PC-9 (cell line): Measurements from ENCODE around the gene OSBPL2. TPM values are rescaled to one million over a fixed set of nuclear protein-coding genes. Genes with fewer than 3 reads are reported as not detected.

Experiments used
- BruUV-seq: library from RNA; stranded (reverse); fragments of 400-500 nt; replicated peaks from 2 replicates; lab custom pipeline; 2021; lab: Mats Ljungman, UMichigan
- CTCF ChIA-PET: fragments of 300-600 bp; sonication (Branson Sonifier 250); formaldehyde crosslinking; loops from one replicate; lab custom pipeline; 2022; ENCODE audit warnings: antibody characterized with exemption; lab: Charles Lee
- POLR2A ChIA-PET: fragments of 300-600 bp; sonication (Branson Sonifier 250); formaldehyde crosslinking; loops from one replicate; lab custom pipeline; 2022; ENCODE audit warnings: antibody characterized with exemption; ENCODE audit not compliant: unreplicated experiment; lab: Charles Lee
- DNase-seq, 2 experiments: peaks; one replicate each; pipeline versions ENCODE4 v3.0.0 to v3.0.0-alpha.2; 2015 to 2022; ENCODE audit warnings: mixed read lengths in 1 of 2
- H2AFZ ChIP-seq: fragments of 200-600 bp; sonication (generic); 2 replicates; pipeline ENCODE4 v1.8.1; 2017; ENCODE audit warnings: antibody characterized with exemption
- H3F3A ChIP-seq: fragments of 200-600 bp; sonication (generic); 2 replicates; pipeline ENCODE4 v1.8.1; 2017; ENCODE audit warnings: antibody characterized with exemption, mild to moderate bottlenecking, low read depth; ENCODE audit not compliant: insufficient read depth
- H3K27ac ChIP-seq: fragments of 200-600 bp; sonication (generic); 2 replicates; pipeline ENCODE4 v1.6.1; 2016; ENCODE audit warnings: mixed run types
- H3K27me3 ChIP-seq: fragments of 200-600 bp; sonication (generic); 2 replicates; pipeline ENCODE4 v1.6.1; 2016; ENCODE audit warnings: low read depth, mixed run types; ENCODE audit not compliant: insufficient read depth
- H3K36me3 ChIP-seq: fragments of 200-600 bp; sonication (generic); 2 replicates; pipeline ENCODE4 v1.6.1; 2016; ENCODE audit warnings: low read depth, mixed run types
- H3K4me1 ChIP-seq: fragments of 200-600 bp; sonication (generic); replicated peaks from 2 replicates; pipeline ENCODE4 v1.6.1; 2016; ENCODE audit warnings: mixed run types; ENCODE audit not compliant: insufficient read depth
- H3K4me2 ChIP-seq: fragments of 200-600 bp; sonication (generic); 2 replicates; pipeline ENCODE4 v1.6.1; 2017; ENCODE audit warnings: mixed run types
- H3K4me3 ChIP-seq: fragments of 200-600 bp; sonication (generic); 2 replicates; pipeline ENCODE4 v1.6.1; 2016; ENCODE audit warnings: mixed run types
- H3K79me2 ChIP-seq: fragments of 200-600 bp; sonication (generic); 2 replicates; pipeline ENCODE4 v1.6.1; 2017; ENCODE audit warnings: low read depth, mixed run types
- H3K9me2 ChIP-seq: fragments of 200-600 bp; sonication (generic); 2 replicates; pipeline ENCODE4 v1.8.1; 2017; ENCODE audit warnings: mild to moderate bottlenecking; ENCODE audit not compliant: insufficient read depth
- H3K9me3 ChIP-seq: fragments of 200-600 bp; sonication (generic); 2 replicates; pipeline ENCODE4 v1.8.1; 2016; ENCODE audit warnings: low read depth; ENCODE audit not compliant: insufficient read depth
- H4K20me1 ChIP-seq: fragments of 200-600 bp; sonication (generic); 2 replicates; pipeline ENCODE4 v1.8.1; 2017; ENCODE audit not compliant: insufficient read depth
- CTCF ChIP-seq: fragments of 200-600 bp; sonication (generic); conservative IDR thresholded peaks from 2 replicates; pipeline ENCODE4 v1.6.1; 2017; ENCODE audit warnings: mixed run types, antibody characterized with exemption, mild to moderate bottlenecking, moderate library complexity
- EZH2 ChIP-seq: fragments of 200-600 bp; sonication (generic); IDR thresholded peaks from 2 replicates; pipeline ENCODE4 v1.8.0; 2017; ENCODE audit warnings: antibody characterized with exemption, low read depth
- intact Hi-C: fragments of 100-400 bp; cut with micrococcal nuclease; formaldehyde crosslinking; loops from one replicate; pipeline ENCODE4 v1.10.0; 2022; ENCODE audit not compliant: unreplicated experiment
- total RNA-seq: library from RNA; stranded (reverse); gene quantifications from 2 replicates; pipeline ENCODE4 v1.2.3, GENCODE V29; 2021

Gene OSBPL2
- total RNA-seq, 1 experiment from 2014 or later: 84.8 TPM

- intact Hi-C loops: no loop called here
- TF ChIP-seq EZH2 (no peak), CTCF (no peak)
- H3K4me1 ChIP-seq: no peaks in the 10 kb centered on the region
- no peaks in the 10 kb centered on the region for H3K9me2 ChIP-seq
- H3K79me2 ChIP-seq: no peaks in the 10 kb centered on the region
- POLR2A ChIA-PET: no interaction called here
- H2AFZ ChIP-seq: no peak overlapping the region
- H3K9me3 ChIP-seq: no peaks in the 10 kb centered on the region
- no peak overlapping the region for H3K4me3 ChIP-seq
- no TSS peak for BruUV-seq
- DNase-seq: no peak
- peaks cover 10% of the 10 kb centered on the region; the same call in 1 of the 2 replicates for H4K20me1 ChIP-seq
- H3F3A ChIP-seq: peaks cover 9% of the 10 kb centered on the region
- CTCF ChIA-PET: interaction anchor here (0.6 kb wide), 1 partner anchor 206 kb away, joined by 8 read pairs; no protein-coding TSS in a partner anchor
- H3K27ac ChIP-seq: no peak overlapping the region
- no peak overlapping the region for H3K4me2 ChIP-seq
- no peaks in the 10 kb centered on the region for H3K36me3 ChIP-seq
- H3K27me3 ChIP-seq: peaks cover 81% of the 10 kb centered on the region
These were observed 21.4 kb upstream of the OSBPL2 start for GRCh38 chr20:62216636-62217566.

GRCh38 chr20:62217913-62218773 lies 20.2 kb upstream of the OSBPL2 start:
- Histone ChIP-seq H3F3A (peaks cover 9% of the 10 kb centered on the region), H3K4me3 (no peak overlapping the region), H3K4me2 (no peak overlapping the region), H3K27ac (no peak overlapping the region), H3K36me3 (no peaks in the 10 kb centered on the region), H4K20me1 (peaks cover 10% of the 10 kb centered on the region; the same call in 1 of the 2 replicates), H3K9me3 (no peaks in the 10 kb centered on the region), H3K79me2 (no peaks in the 10 kb centered on the region), H2AFZ (no peak overlapping the region), H3K9me2 (no peaks in the 10 kb centered on the region), H3K27me3 (peaks cover 88% of the 10 kb centered on the region), H3K4me1 (no peaks in the 10 kb centered on the region)
- intact Hi-C loops: no loop called here
- no TSS peak for BruUV-seq
- POLR2A ChIA-PET: no interaction called here
- no peak for TF ChIP-seq CTCF
- no peak for TF ChIP-seq EZH2
- DNase-seq: no peak
- CTCF ChIA-PET: no interaction called here
